ENCODE data around the gene ANO7. TPM values are rescaled to one million over a fixed set of nuclear protein-coding genes. Genes with fewer than 3 reads are reported as not detected.

ANO7 gene
- total and polyA plus RNA-seq, 2 experiments from 2014 or later: 0.22 to 2.6 TPM

GRCh38 chr2:241201445-241202267, 13.2 kb downstream of the ANO7 start:
- H3K27me3 ChIP-seq (replicated peaks; ENCODE audit: insufficient read depth): no peaks in the 10 kb centered on the region
- no peak overlapping the region for H3K4me2 ChIP-seq (ENCODE audit: unreplicated experiment)
- no peak overlapping the region for H3K9ac ChIP-seq
- no peaks in the 10 kb centered on the region for H3K36me3 ChIP-seq (ENCODE audit: low read depth)
- no peak overlapping the region for H2AFZ ChIP-seq
- H4K20me1 ChIP-seq (ENCODE audit: insufficient read depth): no peaks in the 10 kb centered on the region
- no peaks in the 10 kb centered on the region for H3K9me2 ChIP-seq (ENCODE audit: insufficient read depth)
- H3K27ac ChIP-seq: no peak overlapping the region
- H3K9me3 ChIP-seq (ENCODE audit: low read depth): no peaks in the 10 kb centered on the region
- no peaks in the 10 kb centered on the region for H3K4me1 ChIP-seq (ENCODE audit: insufficient read depth)
- H3F3A ChIP-seq (ENCODE audit: insufficient read depth): no peaks in the 10 kb centered on the region
- DNase-seq: no peak
- H3K4me3 ChIP-seq: no peak overlapping the region
- in situ Hi-C loops (cut with MboI): no loop called here
- WGBS, 2 experiments (ENCODE audit: low coverage in 1 of 2, low lambda C conversion rate in 2 of 2, missing lambda C conversion rate in 2 of 2): 79 to 83% methylated on average over 22 to 24 of the region's 24 CpGs
- no peak for TF ChIP-seq EZH2phosphoT487 (IDR thresholded peaks at IDR 0.05; ENCODE audit: insufficient read depth, low read depth)
- no peaks in the 10 kb centered on the region for H3K79me2 ChIP-seq (ENCODE audit: insufficient read depth)

- TF ChIP-seq EZH2phosphoT487 (IDR thresholded peaks at IDR 0.05; ENCODE audit: insufficient read depth, low read depth) (no peak), EZH2 (IDR thresholded peaks at IDR 0.05; ENCODE audit: insufficient read depth, poor library complexity, severe bottlenecking) (no peak)
- DNase-seq: no peak
- H4K20me1 ChIP-seq (ENCODE audit: insufficient read depth): no peaks in the 10 kb centered on the region
- H3F3A ChIP-seq (ENCODE audit: insufficient read depth): no peaks in the 10 kb centered on the region
- 74 to 78% methylated on average over 14 to 15 of the region's 15 CpGs for WGBS, 2 experiments (ENCODE audit: low coverage in 1 of 2, low lambda C conversion rate in 2 of 2, missing lambda C conversion rate in 2 of 2)
- H3K4me3 ChIP-seq: no peak overlapping the region
- in situ Hi-C loops (cut with MboI): no loop called here
- H3K27ac ChIP-seq: no peak overlapping the region
- no peak overlapping the region for H2AFZ ChIP-seq
- no peaks in the 10 kb centered on the region for H3K4me1 ChIP-seq (ENCODE audit: insufficient read depth)
- H3K9me3 ChIP-seq (ENCODE audit: low read depth): no peaks in the 10 kb centered on the region
- H3K79me2 ChIP-seq (ENCODE audit: insufficient read depth): no peaks in the 10 kb centered on the region
- H3K4me2 ChIP-seq (ENCODE audit: unreplicated experiment): no peak overlapping the region
- no peaks in the 10 kb centered on the region for H3K27me3 ChIP-seq (replicated peaks; ENCODE audit: insufficient read depth)
- H3K9ac ChIP-seq: no peak overlapping the region
- H3K9me2 ChIP-seq (ENCODE audit: insufficient read depth): no peaks in the 10 kb centered on the region
- H3K36me3 ChIP-seq (ENCODE audit: low read depth): no peaks in the 10 kb centered on the region
These were observed 13.8 kb downstream of the ANO7 start for GRCh38 chr2:241202268-241202585.

- H3K27me3 ChIP-seq (replicated peaks; ENCODE audit: insufficient read depth): no peaks in the 10 kb centered on the region
- H3K4me1 ChIP-seq (ENCODE audit: insufficient read depth): no peaks in the 10 kb centered on the region
- 87 to 95% methylated on average over 8 of the region's 9 CpGs for WGBS, 2 experiments (ENCODE audit: low coverage in 1 of 2, low lambda C conversion rate in 2 of 2, missing lambda C conversion rate in 2 of 2)
- no peaks in the 10 kb centered on the region for H4K20me1 ChIP-seq (ENCODE audit: insufficient read depth)
- no peaks in the 10 kb centered on the region for H3K9me3 ChIP-seq (ENCODE audit: low read depth)
- H3K9ac ChIP-seq: no peak overlapping the region
- H3K36me3 ChIP-seq (ENCODE audit: low read depth): no peaks in the 10 kb centered on the region
- no peak for DNase-seq
- no peak overlapping the region for H2AFZ ChIP-seq
- no peaks in the 10 kb centered on the region for H3K79me2 ChIP-seq (ENCODE audit: insufficient read depth)
- no peaks in the 10 kb centered on the region for H3K9me2 ChIP-seq (ENCODE audit: insufficient read depth)
- H3K27ac ChIP-seq: no peak overlapping the region
- no peaks in the 10 kb centered on the region for H3F3A ChIP-seq (ENCODE audit: insufficient read depth)
- no peak overlapping the region for H3K4me3 ChIP-seq
- H3K4me2 ChIP-seq (ENCODE audit: unreplicated experiment): no peak overlapping the region
- TF ChIP-seq EZH2phosphoT487 (IDR thresholded peaks at IDR 0.05; ENCODE audit: insufficient read depth, low read depth) (no peak), EZH2 (IDR thresholded peaks at IDR 0.05; ENCODE audit: insufficient read depth, poor library complexity, severe bottlenecking) (no peak)
- in situ Hi-C loops (cut with MboI): no loop called here
These were observed 14.2 kb downstream of the ANO7 start for GRCh38 chr2:241202681-241203080.

- DNase-seq: no peak
These were observed 14.9 kb downstream of the ANO7 start for GRCh38 chr2:241203218-241204009.

More at GRCh38 chr2:241203218-241204009, 14.9 kb downstream of the ANO7 start:
- TF ChIP-seq EZH2 (IDR thresholded peaks at IDR 0.05; ENCODE audit: insufficient read depth, poor library complexity, severe bottlenecking) (no peak), EZH2phosphoT487 (IDR thresholded peaks at IDR 0.05; ENCODE audit: insufficient read depth, low read depth) (no peak)
- no peaks in the 10 kb centered on the region for H3F3A ChIP-seq (ENCODE audit: insufficient read depth)
- H3K36me3 ChIP-seq (ENCODE audit: low read depth): no peaks in the 10 kb centered on the region
- H3K4me1 ChIP-seq (ENCODE audit: insufficient read depth): no peaks in the 10 kb centered on the region
- H3K9me2 ChIP-seq (ENCODE audit: insufficient read depth): no peaks in the 10 kb centered on the region
- no peak overlapping the region for H3K4me2 ChIP-seq (ENCODE audit: unreplicated experiment)
- no peaks in the 10 kb centered on the region for H3K27me3 ChIP-seq (replicated peaks; ENCODE audit: insufficient read depth)
- H4K20me1 ChIP-seq (ENCODE audit: insufficient read depth): no peaks in the 10 kb centered on the region
- H3K9ac ChIP-seq: no peak overlapping the region
- H3K4me3 ChIP-seq: no peak overlapping the region
- H3K27ac ChIP-seq: no peak overlapping the region
- H3K79me2 ChIP-seq (ENCODE audit: insufficient read depth): no peaks in the 10 kb centered on the region
- H3K9me3 ChIP-seq (ENCODE audit: low read depth): no peaks in the 10 kb centered on the region
- in situ Hi-C loops (cut with MboI): no loop called here
- WGBS, 2 experiments (ENCODE audit: low coverage in 1 of 2, low lambda C conversion rate in 2 of 2, missing lambda C conversion rate in 2 of 2): 87% methylated on average over 23 to 27 of the region's 27 CpGs
- H2AFZ ChIP-seq: no peak overlapping the region

Data from GM23248 (cell line).